ENCODE data around the gene REM1.
"Not testable (repeated sequence)": the region's sequence is repeated elsewhere in the genome, so short reads cannot be mapped to it uniquely, and the experiment has no call there.

The REM1 gene

DNA sequence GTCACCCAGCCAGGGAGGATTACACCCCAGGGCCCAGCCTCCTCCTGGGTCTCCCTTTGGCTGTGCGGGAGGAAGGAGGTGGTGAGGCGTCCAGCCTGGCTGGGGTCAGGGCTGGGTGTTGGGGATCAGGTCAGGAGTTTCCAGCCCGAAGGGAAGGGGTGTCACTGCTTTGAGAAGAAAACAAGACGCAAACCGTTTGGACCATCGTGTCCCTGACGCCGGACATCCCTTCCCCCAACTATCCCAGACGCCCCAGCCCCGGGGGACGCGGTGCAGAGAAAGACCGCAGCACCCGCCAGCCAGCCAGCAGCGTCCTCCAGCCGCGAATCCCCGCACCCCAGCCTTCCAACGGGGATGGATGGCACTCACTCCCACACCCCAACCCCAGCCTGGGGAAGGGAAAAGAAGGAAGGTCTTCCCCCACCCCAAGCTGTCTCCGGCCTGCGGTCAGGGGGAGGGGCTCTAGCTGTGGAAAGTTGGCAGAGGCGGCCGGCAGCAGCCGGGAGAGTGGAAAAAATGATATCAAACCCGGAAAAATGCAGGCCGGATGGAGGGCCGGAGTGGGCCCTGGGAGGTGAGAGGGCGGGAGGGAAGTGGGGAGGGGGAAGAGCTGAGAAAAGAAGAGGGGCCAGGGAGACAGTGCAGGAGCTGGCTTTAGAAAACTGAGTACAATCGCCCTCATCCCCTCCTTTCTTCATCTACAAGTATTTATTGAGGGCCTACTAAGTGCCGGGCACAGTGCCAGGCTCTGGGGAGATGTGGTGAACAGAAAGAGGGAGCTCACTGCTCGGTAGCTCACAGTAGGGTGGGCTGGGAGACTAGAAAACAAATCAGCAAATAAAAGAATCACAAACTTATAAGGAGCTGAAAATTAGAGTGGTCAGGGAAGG lies 10.6 kb downstream of the REM1 start:
- DNase-seq: no peak

DNA sequence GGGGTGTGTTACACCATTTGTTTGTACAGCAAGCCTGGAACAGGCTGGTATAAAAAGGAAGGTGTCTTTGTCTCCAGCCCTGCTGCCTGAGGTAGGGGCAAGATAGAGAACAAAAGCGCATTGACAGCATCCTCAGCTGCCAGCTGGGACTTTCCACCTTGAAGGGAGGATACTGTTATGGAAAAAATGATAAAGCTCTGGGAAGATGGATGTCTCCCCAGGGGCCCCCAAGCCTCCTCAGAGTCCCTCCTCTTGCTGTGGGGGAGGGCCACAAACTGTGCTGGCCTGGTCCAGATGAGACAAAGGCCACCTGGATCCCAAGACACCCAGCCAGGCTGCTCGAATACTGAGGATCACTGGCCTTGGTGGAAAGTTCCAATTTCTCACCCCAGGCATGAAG lies 13.0 kb downstream of the REM1 start:
- no peak for DNase-seq

DNA sequence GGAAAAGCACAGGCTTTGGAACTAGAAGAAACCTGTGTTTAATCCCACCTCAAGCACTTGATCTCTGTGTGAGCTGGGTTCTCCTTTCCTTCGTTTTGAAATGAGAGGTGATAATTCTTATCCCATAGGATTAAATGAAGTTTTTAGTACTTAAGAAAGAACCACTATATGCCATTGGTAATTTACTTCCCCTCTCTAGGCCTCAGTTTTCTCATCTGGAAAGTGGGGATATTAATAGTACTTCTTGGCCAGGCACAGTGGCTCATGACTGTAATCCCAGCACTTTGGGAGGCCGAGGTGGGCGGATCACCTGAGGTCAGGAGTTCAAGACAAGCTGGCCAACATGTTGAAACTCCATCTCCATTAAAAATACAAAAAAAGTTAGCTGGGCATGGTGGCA lies 14.1 kb downstream of the REM1 start:
- no peak for DNase-seq

DNA sequence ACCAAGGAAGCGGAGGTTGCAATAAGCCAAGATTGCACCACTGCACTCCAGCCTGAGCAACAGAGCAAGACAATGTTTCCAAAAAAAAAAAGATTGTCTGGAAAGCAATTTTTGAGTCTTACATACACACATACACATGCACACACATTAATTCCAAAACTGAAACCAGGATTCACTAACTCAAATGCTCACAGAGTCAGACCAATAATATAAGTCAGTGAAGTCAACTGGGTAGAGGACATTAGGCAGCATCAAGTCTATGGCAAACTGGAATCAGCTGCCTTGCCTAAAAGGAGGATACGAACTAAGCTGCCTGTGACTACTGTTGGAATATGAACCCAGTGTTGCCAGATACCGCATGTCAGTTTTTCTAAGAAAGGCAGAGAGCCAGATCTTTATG lies 15.7 kb downstream of the REM1 start:
- DNase-seq: no peak

DNA sequence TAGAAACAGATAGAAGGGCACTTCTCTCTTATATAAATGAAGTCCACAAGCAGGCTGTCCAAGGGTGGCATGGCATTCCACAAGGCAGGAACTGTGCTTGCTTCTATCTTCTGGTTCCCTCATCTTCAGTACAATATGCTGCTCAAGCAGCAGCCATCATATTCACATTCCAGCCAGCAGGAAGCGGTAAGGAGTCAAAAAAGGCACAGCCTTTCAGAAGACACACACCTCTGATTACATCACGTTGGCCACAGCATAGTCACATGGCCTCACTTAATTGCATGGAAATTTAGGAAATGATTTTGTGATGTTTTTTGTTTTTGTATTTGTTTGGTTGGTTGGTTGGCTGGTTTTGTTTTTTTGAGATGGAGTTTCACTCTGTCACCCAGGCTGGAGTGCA lies 19.0 kb downstream of the REM1 start:
- no peak for DNase-seq

DNA sequence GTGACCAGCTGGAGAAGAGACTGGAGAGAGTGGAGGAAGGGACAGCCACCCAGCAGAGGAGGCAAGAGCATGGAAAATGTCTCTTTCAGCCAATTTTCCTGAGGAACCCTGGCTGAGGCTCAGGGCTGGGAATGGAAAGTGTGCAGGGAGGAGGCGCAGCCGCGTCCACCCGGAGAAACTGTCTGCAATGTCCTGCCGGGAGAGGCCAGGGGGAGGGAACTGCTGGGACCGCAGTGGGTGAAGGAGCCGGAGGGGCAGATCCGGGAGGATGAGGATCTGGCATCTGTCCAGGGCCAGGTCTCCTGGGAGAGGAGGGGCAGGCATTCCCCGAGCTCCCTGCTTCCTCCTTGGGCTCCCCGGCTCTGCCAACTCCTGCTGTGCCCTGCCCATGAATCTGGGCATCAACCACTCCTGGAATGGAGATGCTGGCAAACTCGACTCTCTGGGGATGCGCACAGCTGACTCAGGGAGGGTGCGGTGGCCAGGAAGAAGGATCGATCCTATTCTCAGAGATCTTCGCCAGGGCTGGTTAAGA lies 21.7 kb downstream of the REM1 start:
- DNase-seq: no peak

DNA sequence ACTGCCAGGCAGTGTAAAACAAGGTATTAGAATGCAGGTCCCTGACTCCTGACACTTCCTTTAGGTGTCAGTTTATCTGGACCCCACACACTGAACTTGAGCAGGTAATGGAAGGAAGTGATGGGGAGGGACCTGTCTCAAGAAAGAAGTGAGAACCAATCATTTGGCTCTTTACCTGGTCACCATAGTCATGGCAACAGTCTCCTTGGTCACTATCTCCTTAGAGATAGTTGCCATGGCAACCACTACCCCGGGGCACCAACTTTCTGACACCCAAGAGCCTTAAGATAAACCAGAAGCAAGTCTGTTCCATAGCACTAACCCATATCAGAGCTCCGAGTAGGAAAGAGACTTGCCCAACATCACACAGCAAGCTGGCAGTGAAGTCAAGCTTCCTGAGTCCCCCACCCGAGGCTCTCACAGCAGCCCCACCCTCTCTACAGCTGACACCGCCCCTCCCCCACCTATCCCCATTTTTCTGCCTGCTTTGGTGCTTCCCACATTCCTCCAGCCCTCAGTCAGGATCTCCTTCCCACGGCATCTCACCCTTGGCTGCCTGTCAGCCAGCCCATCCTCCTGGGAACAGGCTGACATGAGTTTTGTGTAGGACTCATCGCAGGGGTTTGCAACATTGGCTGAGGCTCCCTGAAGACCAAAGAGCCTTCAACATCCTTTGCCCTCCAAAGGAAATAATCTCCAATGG lies 22.9 kb downstream of the REM1 start:
- DNase-seq: no peak

DNA sequence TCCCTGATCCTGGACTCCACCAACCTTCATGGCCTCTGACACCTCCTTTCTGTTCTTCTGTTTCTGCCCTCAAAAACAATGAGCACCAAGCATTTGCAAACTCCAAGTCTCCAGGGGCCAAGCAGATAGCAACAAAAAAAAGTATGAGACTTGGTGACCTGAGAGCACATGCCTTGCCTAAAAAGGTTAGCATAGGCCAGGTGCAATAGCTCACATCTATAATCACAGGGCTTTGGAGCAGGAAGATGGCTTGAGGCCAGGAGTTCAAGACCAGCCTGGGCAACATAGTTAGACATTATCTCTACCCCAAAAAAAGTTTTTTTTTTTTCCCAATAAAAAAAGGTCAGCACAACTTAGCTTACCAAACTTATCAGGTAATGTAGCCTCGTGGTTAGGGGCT lies 25.4 kb downstream of the REM1 start:
- no peak for DNase-seq

DNA sequence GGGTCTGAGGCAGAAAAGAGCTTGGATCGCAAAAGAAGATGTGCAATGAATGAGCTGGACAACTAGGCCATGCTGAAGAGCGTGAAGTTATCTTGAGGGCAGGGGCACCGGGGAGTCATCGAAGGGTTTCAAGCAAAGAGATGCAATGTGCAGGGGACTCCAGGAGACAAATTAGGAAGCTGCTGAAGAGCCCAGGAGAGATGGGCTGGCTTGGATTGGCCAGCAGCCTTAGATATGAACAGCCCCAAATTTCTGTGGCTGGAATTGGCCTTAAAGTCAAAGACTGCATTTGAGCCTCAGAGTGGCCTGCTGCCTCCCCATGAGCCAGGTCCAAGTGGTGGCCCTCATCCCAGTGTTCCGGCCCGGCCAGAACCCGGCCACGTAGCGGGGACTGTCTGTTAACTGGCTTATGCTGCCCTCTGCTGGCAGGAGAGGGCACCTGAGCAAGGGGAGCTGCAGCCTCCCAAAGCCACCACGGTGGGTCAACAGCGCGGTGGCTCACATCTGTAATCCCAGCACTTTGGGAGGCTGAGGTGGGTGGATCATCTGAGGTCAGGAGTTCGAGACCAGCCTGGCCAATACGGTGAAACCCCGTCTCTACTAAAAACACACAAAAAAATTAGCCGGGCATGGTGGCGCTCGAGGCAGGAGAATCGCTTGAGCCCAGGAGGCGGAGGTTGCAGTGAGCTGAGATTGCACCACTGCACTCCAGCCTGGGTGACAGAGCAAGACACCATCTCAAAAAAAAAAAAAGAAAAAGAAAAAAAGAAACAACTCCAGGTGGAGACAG lies 28.0 kb downstream of the REM1 start:
- DNase-seq: not testable (repeated sequence)

DNA sequence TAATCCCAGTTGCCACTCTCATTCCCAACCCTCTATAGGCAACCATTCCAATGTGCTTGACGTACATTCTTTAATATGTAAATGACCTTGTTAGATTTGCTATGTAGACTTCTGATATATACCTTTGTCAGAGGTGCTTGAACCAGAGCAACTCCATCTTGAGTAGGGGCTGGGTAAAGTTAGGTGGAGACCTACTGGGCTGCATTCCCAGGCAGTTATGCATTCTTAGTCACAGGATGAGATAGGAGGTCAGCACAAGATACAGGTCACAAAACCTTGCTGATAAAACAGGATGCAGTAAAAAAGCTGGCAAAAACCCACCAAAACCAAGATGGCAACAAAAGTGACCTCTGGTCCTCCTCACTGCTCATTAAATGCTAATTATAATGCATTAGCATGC lies 30.8 kb downstream of the REM1 start:
- no peak for DNase-seq

DNA sequence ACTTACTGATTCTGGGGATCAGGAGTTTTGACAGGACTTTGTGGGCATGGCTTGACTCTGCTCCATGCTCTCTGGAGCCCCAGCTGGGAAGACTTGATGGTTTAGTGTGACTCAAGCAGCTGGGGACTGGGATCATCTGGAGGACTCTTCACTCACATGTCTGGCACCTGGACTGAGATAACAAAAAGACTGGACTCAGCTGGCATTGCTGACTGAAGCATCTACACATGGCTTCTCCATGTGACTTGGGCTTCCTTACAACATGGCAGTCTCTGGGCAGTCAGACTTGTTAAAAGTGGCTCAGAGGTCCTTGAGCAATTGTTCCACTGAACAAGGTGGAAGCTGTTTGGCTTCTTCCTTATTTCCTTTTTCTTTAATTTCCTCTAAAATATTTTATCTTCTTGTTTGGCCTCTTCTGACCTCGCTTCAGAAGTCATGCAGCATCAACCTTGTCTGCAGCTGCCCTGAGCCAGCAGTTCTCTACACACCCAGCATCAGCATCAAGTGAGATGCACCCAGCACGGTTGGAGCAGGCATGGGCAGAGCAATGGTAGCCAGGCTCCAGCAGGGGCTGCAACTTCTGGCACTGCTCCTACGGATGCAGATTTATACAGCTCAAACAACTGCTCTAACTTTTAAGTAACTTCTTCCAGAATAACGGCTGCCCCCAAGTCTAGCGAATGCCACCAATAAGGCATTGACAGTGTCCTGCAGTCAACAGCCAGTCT lies 33.6 kb downstream of the REM1 start:
- DNase-seq: no peak

DNA sequence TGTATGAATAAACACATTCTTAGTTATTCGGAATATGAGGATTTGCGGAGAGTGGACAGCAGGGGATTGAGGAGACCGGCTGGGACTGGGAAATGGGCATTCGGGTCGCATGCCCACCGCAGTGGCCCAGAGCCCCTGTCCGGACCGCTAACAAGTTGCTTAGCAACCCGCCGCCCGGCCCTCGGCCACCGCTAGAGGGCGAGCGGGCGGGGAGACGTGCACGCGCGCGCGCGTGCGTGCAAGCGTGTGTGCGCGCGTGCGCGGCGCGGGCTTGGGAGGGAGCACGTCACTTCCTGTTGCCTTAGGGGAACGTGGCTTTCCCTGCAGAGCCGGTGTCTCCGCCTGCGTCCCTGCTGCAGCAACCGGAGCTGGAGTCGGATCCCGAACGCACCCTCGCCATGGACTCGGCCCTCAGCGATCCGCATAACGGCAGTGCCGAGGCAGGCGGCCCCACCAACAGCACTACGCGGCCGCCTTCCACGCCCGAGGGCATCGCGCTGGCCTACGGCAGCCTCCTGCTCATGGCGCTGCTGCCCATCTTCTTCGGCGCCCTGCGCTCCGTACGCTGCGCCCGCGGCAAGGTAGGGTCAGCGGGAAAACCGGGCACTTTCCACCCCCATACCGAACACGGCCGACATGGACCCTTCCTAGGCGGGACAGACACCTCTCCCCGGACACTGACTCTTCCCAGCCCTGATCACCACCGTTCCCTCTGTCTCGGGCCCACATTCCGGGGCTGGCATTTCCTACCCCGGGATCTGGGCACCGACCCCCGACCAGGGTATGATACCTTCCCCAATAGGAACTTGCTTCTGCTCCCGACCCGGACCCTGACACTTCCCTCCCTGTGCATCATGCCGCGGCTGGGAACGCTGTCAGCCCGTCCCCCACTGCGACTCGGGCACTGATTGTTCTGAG lies 39.3 kb downstream of the REM1 start, which contains the start of gene HM13:
Gene HM13, plus strand, starts transcription at position 289 of the 918 bp plus-strand sequence. Its CDS starts 110 bp downstream, at position 399.
- peak; percentile 50 for DNase-seq

DNA sequence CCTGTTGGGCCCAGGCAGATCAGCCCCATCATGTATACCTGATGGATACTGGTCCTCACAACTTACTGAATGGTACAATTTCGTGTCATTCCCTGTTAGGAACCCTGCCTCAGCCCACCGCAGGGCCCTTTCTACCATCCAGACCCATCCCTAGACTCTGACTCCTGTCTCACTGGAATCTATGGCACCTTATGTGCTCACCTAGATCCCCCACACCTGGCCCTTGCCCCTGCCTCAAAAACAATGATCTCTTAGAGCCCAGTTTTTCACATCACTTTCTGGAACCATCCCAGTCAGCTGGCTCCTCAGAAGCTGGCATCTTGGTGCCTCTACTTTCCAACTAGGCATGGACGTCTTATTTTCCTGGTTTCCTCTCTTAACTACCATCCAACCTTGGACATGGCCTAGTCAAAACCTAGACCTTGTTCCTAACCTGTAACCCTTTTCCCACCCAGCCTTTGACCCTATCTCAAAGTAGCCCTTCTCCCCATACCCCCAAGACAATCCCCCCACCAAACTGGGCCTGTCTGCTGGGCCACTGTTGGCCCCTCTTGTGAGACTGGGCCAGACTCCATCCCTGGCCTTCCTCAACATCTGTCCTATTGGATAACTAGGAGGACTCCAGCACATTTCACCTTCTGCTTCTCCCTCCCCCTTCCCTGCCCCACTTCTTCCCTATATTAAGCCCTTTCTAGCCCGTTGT lies 40.1 kb downstream of the REM1 start:
- DNase-seq: no peak

DNA sequence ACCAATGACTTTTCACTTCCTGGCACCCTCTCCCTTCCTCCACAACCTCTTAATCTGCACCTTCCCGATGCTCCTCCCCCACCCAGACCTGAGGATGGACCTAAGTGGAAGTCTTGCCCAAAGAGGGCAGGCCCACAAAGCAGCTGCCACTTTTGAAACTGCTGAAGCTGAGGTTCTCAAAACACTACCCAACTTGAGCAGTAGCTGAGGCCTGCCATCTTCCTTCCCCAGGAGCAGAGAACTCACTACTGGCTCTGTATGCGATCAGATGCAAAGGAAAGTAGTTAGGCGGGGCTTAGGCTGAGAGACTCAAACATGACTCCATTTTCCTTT lies 40.7 kb downstream of the REM1 start:
- DNase-seq: no peak

DNA sequence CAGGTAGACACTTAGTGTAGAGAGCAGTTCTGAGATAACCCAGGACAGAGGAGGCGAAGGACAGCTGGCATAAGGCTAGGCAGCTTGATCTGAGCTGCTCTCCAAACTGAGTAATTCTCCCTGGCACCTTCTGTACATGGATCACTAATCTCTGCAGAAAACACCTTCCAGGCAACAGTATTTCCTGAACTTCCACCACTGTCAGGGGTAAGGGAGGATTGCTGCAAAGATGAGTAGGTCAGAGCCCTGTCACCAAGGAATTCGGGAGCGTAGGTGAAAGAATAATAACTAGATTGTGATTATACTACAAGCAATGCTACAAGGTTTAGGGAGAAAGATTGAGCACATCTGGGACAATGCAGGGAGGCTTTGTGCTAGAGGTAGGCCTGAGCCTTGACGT lies 41.1 kb downstream of the REM1 start:
- no peak for DNase-seq

DNA sequence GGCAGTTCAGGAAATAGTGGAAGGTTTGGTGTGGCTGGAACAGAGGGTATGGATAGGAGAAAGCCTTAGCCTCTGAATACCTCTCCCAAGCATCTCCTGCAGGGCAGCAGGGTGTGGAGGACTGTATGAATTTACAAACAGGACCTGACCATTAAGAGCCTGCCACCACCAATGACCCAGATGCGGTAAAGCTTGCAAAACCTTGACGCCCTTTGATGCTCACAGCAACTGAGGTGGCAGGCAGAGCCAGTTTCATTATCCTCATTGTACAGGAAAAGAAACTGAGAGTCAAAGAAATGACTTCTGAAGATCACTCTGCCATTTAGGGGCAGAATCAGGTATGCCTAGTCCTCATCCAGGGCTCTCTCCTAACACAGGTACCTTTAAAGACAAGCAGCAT lies 41.6 kb downstream of the REM1 start:
- no peak for DNase-seq

DNA sequence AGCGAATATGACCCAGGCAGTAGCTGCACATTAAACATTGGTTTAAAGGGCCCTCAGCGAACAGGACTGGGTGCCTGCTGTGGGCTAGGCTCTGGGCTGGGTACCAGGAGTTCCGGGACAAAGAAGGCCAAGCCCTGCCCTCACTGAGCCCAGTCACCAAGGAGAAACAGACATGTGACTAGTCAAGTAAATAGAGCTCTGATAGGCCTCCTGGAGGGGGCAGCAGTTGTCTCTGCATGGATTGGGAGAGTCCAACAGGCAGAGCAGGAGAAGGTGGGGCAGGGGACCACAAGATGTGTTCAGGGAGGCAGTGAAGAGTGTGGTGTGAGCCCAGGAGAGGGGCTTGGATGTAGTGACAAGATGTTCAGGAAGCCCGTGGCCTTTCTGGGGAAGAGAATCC lies 42.3 kb downstream of the REM1 start:
- DNase-seq: no peak

DNA sequence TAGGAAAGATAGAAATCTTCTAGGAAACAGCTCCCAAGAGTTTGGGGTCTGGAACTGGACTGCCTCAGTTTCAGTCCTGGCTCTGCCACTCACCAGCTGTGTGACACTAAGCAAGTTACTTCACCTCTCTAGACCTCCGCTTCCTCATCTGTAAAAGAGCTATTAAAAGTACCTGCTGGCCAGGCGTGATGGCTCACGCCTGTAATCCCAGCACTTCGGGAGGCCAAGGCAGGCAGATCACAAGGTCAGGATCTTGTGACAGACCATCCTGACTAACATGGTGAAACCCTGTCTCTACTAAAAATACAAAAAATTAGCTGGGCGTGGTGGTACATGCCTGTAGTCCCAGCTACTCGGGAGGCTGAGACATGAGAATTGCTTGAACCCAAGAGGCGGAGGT lies 46.2 kb downstream of the REM1 start:
- not testable (repeated sequence) for DNase-seq

DNA sequence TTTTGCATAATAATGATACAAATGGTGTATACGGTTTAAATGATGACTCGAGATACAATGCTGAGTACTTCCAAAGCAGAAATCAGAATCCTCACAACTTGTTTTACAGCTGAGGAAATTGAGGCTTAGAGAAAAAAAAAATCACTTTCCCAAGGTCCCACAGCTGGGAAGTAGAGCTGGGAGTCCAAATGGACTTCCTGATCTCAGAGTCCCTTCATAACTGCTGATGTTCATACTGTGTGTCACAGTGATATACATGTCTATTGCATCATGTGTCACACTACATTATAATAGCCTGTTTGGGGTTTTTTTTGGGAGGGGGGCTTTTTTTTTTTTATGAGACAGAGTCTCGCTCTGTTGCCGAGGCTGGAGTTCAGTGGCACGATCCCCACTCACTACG lies 47.6 kb downstream of the REM1 start:
- no peak for DNase-seq

DNA sequence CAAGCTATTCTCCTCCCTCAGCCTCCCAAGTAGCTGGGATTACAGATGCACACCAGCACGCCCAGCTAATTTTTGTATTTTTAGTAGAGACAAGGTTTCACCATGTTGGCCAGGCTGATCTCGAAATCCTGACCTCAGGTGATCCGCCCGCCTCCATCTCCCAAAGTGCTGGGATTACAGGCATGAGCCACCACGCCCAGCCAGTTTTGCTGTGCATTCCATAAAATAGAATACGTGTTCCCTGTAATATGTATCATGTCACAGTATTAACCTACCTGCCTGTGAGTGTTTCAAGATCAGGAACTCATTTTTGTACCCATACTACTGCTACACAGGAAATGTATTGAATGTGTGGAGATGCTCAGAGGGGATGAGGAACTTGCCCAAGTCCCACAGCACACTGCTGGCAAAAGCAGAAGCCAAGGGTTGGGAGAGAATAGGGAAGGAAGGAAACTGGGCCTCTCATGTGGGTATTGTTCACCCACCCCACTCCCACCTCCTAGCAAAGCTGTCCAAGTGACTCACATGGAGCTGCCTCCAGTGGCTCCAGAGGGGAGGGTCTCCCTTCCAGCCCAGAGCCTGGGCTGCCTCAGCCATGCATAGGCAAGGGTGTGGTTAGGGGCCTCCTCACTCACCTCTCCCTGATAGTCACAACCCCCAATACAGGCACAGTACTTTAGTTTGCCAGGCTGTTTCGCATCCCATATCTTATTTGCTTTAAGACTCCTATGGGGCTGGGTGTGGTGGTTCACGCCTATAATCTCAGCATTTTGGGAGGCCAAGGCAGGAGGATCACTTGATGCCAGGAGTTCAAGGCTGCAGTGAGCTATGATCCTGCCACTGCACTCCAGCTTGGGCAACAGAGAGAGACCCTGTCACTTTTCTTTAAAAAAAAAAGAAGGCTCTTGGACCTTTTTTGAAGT lies 48.5 kb downstream of the REM1 start:
- no peak for DNase-seq

All from NCI-H1417 treated with DMSO at 0.1 percent for 48 hours (cell line).